22Rv1 (cell line): ENCODE measurements around the gene EXOC2.

Source experiments
- H3K27ac ChIP-seq: fragments of 450-650 bp; 2 replicates; pipeline ENCODE4 v1.5.1; 2017
- CTCF ChIP-seq: fragments of 450-650 bp; IDR thresholded peaks from 2 replicates; pipeline ENCODE4 v1.5.1; 2017; ENCODE audit warnings: mild to moderate bottlenecking
- ZFX ChIP-seq: fragments of 450-650 bp; IDR thresholded peaks from 2 replicates; pipeline ENCODE4 v1.6.1; 2017; ENCODE audit warnings: antibody characterized with exemption, borderline replicate concordance

Gene EXOC2

DNA sequence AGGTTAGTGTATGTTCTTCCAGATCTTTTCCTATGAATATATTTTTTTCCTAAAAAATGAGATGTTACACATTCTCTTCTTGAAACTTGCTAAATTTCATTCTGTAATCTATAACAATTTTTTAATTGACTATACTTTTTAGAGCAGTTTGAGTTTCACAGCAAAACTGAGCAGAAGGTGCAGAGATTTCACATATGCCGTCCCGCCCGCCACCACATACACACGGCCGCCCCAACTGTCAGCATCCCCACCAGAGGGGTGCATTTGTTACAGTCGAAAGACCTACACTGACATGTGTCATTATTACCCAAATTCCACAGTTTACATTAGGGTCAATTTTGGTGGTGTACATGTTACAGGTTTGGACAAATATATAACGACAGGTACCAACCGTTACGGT is 184.9 kb downstream of the EXOC2 start:
- TF ChIP-seq CTCF (no peak), ZFX (no peak)
- H3K27ac ChIP-seq, result no peak overlapping the region

DNA sequence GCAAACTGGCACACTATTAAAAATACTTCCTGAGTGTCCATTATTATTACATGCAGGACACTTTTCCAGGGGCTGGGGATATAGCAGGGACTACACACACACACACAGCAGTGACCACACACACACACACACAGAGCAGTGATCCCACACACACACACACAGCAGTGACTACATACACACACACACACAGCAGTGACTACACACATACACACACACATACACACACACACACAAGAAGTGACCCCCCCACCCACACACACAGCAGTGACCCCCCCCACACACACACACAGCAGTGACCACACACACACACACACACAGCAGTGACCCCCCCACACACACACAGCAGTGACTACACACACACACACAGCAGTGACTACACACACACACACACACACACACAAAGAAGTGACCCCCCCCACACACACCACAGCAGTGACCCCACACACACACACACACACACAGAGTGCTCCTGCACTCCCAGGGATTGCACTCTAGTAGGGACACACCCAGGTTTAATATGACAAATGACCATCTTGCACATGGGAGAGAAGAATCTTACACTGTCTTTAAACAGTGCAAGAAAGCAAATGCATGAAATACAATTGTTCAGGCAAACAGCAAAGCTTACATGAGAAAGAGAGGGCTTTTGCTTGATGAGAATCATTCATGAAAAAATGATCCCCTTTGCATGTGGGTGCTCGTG is 185.9 kb downstream of the EXOC2 start:
- TF ChIP-seq CTCF (no peak), ZFX (no peak)

DNA sequence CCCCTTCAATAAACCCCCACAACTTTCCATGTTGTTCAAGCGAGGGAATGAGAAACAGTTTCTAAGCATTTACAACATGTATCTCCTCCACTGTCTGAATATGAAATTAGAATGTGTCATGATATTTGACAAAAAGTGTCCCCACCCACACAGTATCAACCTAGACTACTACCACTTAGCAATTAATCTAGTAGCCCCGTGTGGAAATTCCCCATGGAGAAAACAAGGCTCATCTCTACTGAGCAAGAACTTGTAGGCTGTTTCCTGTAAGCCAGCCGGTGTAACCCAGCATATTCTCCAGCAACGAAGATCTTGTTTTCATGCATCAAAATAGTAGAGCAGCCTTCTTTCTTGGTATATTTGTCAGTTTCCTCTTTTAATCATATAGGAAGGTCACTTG is 186.4 kb downstream of the EXOC2 start:
- TF ChIP-seq CTCF (no peak), ZFX (no peak)
- H3K27ac ChIP-seq, result no peak overlapping the region

More for the DNA sequence above, 185.9 kb downstream of the EXOC2 start:
- H3K27ac ChIP-seq, result no peak overlapping the region

DNA sequence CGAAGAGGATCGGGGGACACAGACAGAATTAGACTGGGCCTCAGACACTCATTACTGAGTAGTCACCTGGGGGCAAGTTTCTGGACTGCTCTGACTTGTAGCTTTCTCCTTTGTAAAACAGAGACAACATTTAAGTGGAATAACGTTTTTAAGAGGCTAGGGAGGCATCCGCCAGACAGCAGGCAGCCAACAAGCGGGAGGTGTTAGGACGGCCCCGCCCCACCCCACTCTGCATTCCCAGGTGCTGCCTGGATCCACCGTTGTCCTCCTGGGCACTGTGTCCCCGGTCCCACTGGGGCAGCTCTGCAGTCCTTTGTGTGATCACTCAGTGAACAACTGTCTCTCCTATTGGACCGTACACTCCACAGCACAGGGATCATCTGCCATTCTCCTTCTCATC is 187.6 kb downstream of the EXOC2 start:
- no peak overlapping the region for H3K27ac ChIP-seq
- TF ChIP-seq ZFX (no peak), CTCF (no peak)

DNA sequence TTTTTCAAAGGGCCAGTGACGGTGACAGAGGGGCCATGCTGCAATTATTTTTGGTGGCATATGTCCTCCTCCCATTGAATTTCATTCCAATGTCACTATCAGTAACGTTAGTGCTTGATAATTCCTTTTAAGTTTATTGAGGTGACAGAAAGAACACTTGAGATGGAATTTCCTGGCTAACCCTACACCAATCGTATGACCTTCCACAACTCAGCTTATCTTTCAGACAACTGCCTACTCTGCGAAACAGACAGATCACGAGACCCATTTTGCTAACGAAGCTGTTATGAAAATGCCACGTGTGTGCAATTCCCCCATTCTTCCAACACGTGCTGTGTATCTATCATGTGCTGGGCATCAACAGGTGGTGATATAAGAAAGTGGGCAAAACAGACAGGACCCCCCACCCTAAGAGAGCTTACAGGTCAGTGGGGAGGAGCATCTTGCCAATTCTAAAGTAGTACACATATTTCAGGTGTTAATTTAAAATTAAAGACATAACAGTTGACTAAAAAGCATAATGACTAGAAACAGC is 188.4 kb downstream of the EXOC2 start:
- TF ChIP-seq ZFX (no peak), CTCF (no peak)
- no peak overlapping the region for H3K27ac ChIP-seq

- TF ChIP-seq ZFX, result no peak
- no peak for TF ChIP-seq CTCF
- no peak overlapping the region for H3K27ac ChIP-seq
Observed at GRCh38 chr6:503610-504362, 189.2 kb downstream of the EXOC2 start.

GRCh38 chr6:502761-503160 is 190.2 kb downstream of the EXOC2 start:
- TF ChIP-seq CTCF (no peak), ZFX (no peak)
- H3K27ac ChIP-seq, result no peak overlapping the region
